HepG2 (cell line): ENCODE results near the gene REST. TPM values are rescaled to one million over a fixed set of nuclear protein-coding genes. Genes with fewer than 3 reads are reported as not detected.

Source experiments
- GATAD1 ChIP-seq: IDR thresholded peaks from 2 replicates; pipeline ENCODE4 v1.6.1; 2016; ENCODE audit warnings: missing genetic modification reagents, missing compliant biosample characterization
- MATR3 ChIP-seq: sonication (generic); formaldehyde crosslinking; IDR thresholded peaks from 2 replicates; pipeline ENCODE4 v1.4.0; 2020; ENCODE audit warnings: missing genetic modification reagents
- MED8 ChIP-seq: sonication (generic); formaldehyde crosslinking; IDR thresholded peaks from 2 replicates; pipeline ENCODE4 v1.8.1; 2023; ENCODE audit warnings: mild to moderate bottlenecking, missing genetic modification reagents; ENCODE audit not compliant: insufficient replicate concordance
- RBM39 ChIP-seq: fragments of 200-400 bp; formaldehyde crosslinking; IDR thresholded peaks from one replicate; pipeline ENCODE4 v1.6.1; 2018; ENCODE audit warnings: antibody characterized with exemption, mild to moderate bottlenecking, low read depth, low read length; ENCODE audit not compliant: poor library complexity, severe bottlenecking
- SIN3A ChIP-seq: IDR thresholded peaks from 2 replicates; pipeline ENCODE4 v1.6.1; 2011; ENCODE audit warnings: low read depth, mild to moderate bottlenecking, control low read depth, low read length, borderline replicate concordance
- SKI ChIP-seq: fragments of 450-650 bp; IDR thresholded peaks from one replicate; pipeline ENCODE4 v1.6.1; 2018; ENCODE audit warnings: mild to moderate bottlenecking; ENCODE audit not compliant: partially characterized antibody
- TEAD3 ChIP-seq: optimal IDR thresholded peaks from 2 replicates; pipeline ENCODE3; 2016; ENCODE audit warnings: borderline replicate concordance
- ZFP1 ChIP-seq: IDR thresholded peaks from 2 replicates; pipeline ENCODE4 v1.6.1; 2016
- ZFP36L2 ChIP-seq: sonication (generic); formaldehyde crosslinking; IDR thresholded peaks from 2 replicates; pipeline ENCODE4 v1.4.0; 2020; ENCODE audit warnings: missing genetic modification reagents
- ZFP82 ChIP-seq: sonication (generic); formaldehyde crosslinking; IDR thresholded peaks from 2 replicates; pipeline ENCODE4 v1.5.1; 2020; ENCODE audit warnings: mild to moderate bottlenecking, missing genetic modification reagents, borderline replicate concordance
- ZFX ChIP-seq: sonication (generic); formaldehyde crosslinking; IDR thresholded peaks from 2 replicates; pipeline ENCODE4 v1.4.0; 2020; ENCODE audit warnings: mild to moderate bottlenecking, low read depth, missing genetic modification reagents, moderate library complexity
- ZNF431 ChIP-seq: sonication (generic); formaldehyde crosslinking; IDR thresholded peaks from 2 replicates; pipeline ENCODE4 v1.9.0; 2022; ENCODE audit warnings: missing genetic modification reagents, low read depth, mild to moderate bottlenecking, borderline replicate concordance
- ZNF546 ChIP-seq: sonication (generic); formaldehyde crosslinking; conservative IDR thresholded peaks from 2 replicates; pipeline ENCODE4 v1.8.1; 2023; ENCODE audit warnings: mild to moderate bottlenecking, missing genetic modification reagents
- ZNF616 ChIP-seq: sonication (generic); formaldehyde crosslinking; IDR thresholded peaks from 2 replicates; pipeline ENCODE4 v1.5.0; 2020; ENCODE audit warnings: low read depth, mild to moderate bottlenecking, missing genetic modification reagents
- ZNF670 ChIP-seq: sonication (generic); formaldehyde crosslinking; IDR thresholded peaks from 2 replicates; pipeline ENCODE4 v1.8.0; 2022; ENCODE audit warnings: mild to moderate bottlenecking, missing genetic modification reagents, borderline replicate concordance
- ZNF776 ChIP-seq: sonication (generic); formaldehyde crosslinking; IDR thresholded peaks from 2 replicates; pipeline ENCODE4 v1.4.0; 2020; ENCODE audit warnings: mild to moderate bottlenecking, missing genetic modification reagents
- ZNF788 ChIP-seq: sonication (generic); formaldehyde crosslinking; IDR thresholded peaks from 2 replicates; pipeline ENCODE4 v1.5.0; 2020; ENCODE audit warnings: mild to moderate bottlenecking, missing genetic modification reagents, borderline replicate concordance
- polyA plus RNA-seq, 8 experiments: library from polyadenylated mRNA; depleted of rRNA in 3 of 8; stranded (reverse) in 7 of 8; unstranded in 1 of 8; fragments of >200 nt; fragmentation: Illumina TruSeq in 4 of 8; extraction: Trizol in 4 of 8; gene quantifications; 2 replicates each; pipeline versions ENCODE4 v1.2.1 to v1.2.3, GENCODE V29; 2011 to 2016; ENCODE audit warnings: low read depth in 4 of 8, missing spikeins in 1 of 8, mixed read lengths in 1 of 8; ENCODE audit not compliant: insufficient read depth in 1 of 8
- total RNA-seq, 5 experiments: library from RNA; depleted of rRNA; stranded (reverse); fragments of >200 nt; fragmentation: Illumina TruSeq; extraction: Trizol; gene quantifications; 2 replicates each; pipeline ENCODE4 v1.2.3, GENCODE V29; 2016; ENCODE audit warnings: low read depth in 1 of 5
- TF ChIP-seq, protein P1 (sequence below): sonication (generic); formaldehyde crosslinking; IDR thresholded peaks from 2 replicates; pipeline ENCODE4 v1.5.1; 2020; ENCODE audit warnings: missing genetic modification reagents, mild to moderate bottlenecking, borderline replicate concordance
- TF ChIP-seq, protein P2 (sequence below): sonication (generic); formaldehyde crosslinking; conservative IDR thresholded peaks from 2 replicates; pipeline ENCODE4 v1.4.0; 2020; ENCODE audit warnings: mild to moderate bottlenecking, missing genetic modification reagents, moderate library complexity
- TF ChIP-seq, protein P3 (sequence below): sonication (generic); formaldehyde crosslinking; IDR thresholded peaks from 2 replicates; pipeline ENCODE4 v1.4.0; 2020; ENCODE audit warnings: missing genetic modification reagents, mild to moderate bottlenecking, borderline replicate concordance
- TF ChIP-seq, protein P4 (sequence below): sonication (generic); formaldehyde crosslinking; IDR thresholded peaks from 2 replicates; pipeline ENCODE4 v1.4.0; 2020; ENCODE audit warnings: mild to moderate bottlenecking, missing genetic modification reagents

The REST gene
- total and polyA plus RNA-seq, 2 of the 13 experiments (the other 11 are each of a cell fraction or from before 2014, with no cell fraction given): 12.7 to 22.4 TPM

DNA sequence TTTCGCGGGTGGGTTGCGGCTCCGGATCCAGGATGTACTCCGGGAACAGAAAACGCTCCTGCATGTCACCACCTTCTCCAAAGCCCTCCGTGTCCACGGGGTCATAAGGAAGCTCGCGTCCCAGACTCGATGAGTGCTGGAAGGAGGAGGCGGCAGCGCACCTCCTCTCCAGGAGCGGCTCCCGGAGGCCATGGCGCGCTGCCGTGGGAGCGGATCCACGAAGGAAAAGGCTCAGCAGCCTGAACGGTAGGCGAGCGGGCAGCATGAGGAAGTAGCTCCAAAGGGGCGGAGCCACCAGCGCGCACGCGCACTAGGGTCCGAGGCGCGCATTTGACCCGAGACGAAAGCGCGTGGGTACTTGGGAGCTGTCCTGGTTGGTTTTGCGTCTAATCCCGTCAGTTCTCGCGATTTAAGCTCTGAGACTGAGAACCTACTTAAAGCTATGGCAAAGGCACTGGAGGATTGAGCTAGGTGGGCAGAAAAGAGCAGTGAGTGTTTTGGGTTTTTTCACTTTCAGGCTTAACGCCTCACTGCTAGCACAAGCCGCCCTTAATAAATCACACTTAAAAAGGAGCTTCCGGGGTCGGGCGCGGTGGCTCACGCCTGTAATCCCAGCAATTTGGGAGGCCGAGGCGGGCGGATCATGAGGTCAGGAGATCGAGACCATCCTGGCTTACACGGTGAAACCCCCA is 69.8 kb downstream of the REST start, which contains the start of gene NOA1 (continued):
- no peak for TF ChIP-seq ZNF616
- TF ChIP-seq, protein P1, sequence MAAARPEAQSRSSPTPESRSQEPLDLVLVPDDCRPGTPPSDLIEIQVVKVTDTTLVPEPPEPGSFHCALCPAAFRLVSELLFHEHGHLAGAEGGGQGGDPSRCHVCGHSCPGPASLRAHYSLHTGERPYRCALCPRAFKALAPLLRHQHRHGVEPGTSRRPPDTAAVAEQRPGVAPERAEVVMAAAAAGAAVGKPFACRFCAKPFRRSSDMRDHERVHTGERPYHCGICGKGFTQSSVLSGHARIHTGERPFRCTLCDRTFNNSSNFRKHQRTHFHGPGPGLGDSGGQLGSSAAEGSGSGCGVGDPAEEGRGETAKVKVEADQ (CRISPR knock-in tag): peak; percentile 44; the same call in 1 of the 2 replicates
- peak; percentile 51; the same call in 1 of the 2 replicates for TF ChIP-seq ZNF788 (CRISPR knock-in tag)
- 0 out of 2 replicates have a peak, but pooled peaks have one; percentile 1 for TF ChIP-seq ZFP82 (CRISPR knock-in tag)
- 0 out of 2 replicates have a peak, but pooled peaks have one; percentile 65 for TF ChIP-seq ZFP1 (CRISPR knock-in tag)
- TF ChIP-seq, protein P2, sequence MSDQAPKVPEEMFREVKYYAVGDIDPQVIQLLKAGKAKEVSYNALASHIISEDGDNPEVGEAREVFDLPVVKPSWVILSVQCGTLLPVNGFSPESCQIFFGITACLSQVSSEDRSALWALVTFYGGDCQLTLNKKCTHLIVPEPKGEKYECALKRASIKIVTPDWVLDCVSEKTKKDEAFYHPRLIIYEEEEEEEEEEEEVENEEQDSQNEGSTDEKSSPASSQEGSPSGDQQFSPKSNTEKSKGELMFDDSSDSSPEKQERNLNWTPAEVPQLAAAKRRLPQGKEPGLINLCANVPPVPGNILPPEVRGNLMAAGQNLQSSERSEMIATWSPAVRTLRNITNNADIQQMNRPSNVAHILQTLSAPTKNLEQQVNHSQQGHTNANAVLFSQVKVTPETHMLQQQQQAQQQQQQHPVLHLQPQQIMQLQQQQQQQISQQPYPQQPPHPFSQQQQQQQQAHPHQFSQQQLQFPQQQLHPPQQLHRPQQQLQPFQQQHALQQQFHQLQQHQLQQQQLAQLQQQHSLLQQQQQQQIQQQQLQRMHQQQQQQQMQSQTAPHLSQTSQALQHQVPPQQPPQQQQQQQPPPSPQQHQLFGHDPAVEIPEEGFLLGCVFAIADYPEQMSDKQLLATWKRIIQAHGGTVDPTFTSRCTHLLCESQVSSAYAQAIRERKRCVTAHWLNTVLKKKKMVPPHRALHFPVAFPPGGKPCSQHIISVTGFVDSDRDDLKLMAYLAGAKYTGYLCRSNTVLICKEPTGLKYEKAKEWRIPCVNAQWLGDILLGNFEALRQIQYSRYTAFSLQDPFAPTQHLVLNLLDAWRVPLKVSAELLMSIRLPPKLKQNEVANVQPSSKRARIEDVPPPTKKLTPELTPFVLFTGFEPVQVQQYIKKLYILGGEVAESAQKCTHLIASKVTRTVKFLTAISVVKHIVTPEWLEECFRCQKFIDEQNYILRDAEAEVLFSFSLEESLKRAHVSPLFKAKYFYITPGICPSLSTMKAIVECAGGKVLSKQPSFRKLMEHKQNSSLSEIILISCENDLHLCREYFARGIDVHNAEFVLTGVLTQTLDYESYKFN (CRISPR knock-in tag): no peak
- peak; percentile 50 for TF ChIP-seq RBM39
- TF ChIP-seq, protein P3, sequence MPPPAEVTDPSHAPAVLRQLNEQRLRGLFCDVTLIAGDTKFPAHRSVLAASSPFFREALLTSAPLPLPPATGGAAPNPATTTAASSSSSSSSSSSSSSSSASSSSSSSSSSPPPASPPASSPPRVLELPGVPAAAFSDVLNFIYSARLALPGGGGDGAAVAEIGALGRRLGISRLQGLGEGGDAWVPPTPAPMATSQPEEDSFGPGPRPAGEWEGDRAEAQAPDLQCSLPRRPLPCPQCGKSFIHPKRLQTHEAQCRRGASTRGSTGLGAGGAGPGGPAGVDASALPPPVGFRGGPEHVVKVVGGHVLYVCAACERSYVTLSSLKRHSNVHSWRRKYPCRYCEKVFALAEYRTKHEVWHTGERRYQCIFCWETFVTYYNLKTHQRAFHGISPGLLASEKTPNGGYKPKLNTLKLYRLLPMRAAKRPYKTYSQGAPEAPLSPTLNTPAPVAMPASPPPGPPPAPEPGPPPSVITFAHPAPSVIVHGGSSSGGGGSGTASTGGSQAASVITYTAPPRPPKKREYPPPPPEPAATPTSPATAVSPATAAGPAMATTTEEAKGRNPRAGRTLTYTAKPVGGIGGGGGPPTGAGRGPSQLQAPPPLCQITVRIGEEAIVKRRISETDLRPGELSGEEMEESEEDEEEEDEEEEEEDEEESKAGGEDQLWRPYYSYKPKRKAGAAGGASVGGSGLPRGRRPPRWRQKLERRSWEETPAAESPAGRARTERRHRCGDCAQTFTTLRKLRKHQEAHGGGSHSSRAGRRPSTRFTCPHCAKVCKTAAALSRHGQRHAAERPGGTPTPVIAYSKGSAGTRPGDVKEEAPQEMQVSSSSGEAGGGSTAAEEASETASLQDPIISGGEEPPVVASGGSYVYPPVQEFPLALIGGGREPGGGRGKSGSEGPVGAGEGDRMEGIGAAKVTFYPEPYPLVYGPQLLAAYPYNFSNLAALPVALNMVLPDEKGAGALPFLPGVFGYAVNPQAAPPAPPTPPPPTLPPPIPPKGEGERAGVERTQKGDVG (CRISPR knock-in tag): no peak
- TF ChIP-seq, protein P4, sequence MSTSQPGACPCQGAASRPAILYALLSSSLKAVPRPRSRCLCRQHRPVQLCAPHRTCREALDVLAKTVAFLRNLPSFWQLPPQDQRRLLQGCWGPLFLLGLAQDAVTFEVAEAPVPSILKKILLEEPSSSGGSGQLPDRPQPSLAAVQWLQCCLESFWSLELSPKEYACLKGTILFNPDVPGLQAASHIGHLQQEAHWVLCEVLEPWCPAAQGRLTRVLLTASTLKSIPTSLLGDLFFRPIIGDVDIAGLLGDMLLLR: peak; percentile 77; the same call in 1 of the 2 replicates
- no peak for TF ChIP-seq MATR3 (CRISPR knock-in tag)
- TF ChIP-seq MED8 (CRISPR knock-in tag): peak; percentile 49
- no peak; the same call in 1 of the 2 replicates for TF ChIP-seq ZNF776 (CRISPR knock-in tag)
- no peak for TF ChIP-seq ZNF670
- TF ChIP-seq TEAD3 (CRISPR knock-in tag): peak; percentile 51
- 0 out of 2 replicates have a peak, but pooled peaks have one; percentile 26 for TF ChIP-seq ZNF431 (CRISPR knock-in tag)
- TF ChIP-seq ZFP36L2 (CRISPR knock-in tag): no peak
- peak; percentile 90 for TF ChIP-seq GATAD1 (CRISPR knock-in tag)
- TF ChIP-seq ZFX (CRISPR knock-in tag): peak; percentile 57
- no peak for TF ChIP-seq SKI
- TF ChIP-seq ZNF546 (CRISPR knock-in tag): 0 out of 2 replicates have a peak, but pooled peaks have one; percentile 10
- peak; percentile 78; the same call in 1 of the 2 replicates for TF ChIP-seq SIN3A
